IPS-NIHi7 (cell line): ENCODE data around the gene RCSD1.

Experiments
- DNase-seq: peaks from one replicate; pipeline ENCODE4 v3.0.0; 2012; ENCODE audit warnings: mixed read lengths; ENCODE audit errors: extremely low spot score

RCSD1 gene

DNA sequence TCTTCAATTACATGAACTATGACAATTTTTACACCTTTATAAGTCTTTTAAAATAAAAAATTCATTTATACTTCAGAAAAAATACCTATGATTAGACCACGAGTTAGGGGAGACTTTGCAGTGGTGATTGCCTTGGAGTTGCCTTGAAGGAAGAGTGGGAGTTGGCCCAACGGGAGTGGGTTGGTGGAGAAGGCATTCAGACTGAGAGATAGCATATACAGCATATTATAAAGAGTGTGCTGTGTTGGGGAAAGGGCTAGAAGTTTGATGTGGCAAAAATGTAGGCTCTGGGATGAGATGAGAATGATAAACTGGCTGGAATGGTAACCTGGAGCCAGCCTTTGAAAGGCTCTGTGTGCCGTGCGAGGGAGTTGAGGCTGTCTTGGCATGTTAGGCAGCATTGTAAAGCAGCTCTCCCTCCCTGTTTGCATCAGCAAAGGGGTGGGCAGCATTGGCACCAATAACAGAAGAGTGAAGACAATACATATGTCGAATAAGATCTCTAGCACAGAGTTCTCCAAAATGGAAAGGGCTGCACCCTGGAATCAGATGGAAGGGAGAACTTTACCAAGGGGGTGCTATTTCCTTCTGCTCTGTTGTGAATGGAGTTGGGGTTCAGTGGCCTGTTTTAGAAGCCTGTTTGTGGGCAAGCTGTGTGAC is 116.1 kb downstream of the RCSD1 start:
- no peak for DNase-seq

DNA sequence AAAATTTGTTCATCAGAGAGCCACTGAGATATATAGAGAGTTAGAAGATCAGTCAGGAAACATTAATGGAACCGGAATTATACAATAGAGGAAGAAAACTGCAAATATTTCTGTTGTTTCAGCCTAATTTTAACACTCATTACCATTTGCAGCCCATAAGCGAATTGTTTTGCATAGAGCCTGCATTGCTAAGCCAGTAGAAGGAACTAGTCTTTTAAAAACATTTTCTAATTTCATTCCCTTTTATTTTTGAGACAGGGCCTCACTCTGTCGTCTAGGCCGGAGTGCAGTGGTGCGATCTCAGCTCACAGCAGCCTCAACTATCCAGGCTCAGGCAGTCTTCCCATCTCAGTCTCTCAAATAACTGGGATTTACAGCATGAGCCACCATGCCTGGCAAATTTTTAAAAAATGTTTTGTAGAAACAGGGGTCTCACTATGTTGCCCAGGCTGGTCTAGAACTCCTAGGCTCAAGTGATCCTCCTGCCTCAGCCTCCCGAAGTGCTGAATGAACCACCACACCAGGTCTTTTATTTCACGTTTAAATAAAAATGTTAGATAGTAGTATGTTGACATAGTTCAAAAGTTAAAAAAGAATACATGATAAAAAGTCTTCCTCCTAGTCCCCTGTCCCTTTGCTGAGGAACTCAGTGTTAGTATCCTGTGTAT is 117.1 kb downstream of the RCSD1 start:
- no peak for DNase-seq

DNA sequence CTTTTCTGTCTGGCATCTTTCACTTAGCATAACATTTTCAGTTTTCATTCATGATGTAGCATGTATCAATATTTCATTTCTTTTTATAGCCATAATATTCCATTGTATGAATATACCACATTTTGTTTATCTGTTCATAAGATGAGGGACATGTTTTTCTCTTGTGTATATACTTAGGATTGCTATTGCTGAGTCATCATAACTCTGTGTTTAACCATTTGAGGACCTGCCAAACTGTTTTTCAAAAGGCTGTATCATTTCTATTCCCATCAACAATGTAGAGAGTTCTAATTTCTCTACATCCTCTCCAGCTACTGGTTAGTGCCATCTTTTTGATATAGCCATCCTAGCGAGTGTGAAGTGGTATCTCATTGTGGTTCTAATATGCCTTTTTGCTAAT is 118.0 kb downstream of the RCSD1 start:
- no peak for DNase-seq

DNA sequence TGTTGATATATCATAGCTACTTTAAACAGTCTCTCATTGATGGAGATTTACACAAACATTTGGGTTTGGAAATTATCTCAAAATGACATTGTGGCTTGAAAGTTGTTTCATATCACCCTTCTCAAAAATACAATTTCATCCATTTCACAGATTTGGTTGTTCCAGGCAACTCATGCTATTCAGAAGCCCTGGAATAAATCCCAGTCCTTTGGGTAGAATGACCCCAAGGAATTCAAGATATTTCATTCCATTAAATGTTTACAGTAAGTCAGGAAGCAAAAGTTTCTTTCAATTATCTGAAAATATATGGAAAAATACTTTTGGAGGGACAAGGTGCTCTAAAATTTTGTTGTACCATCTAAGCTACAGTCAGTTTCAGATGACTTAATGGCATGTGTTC is 118.9 kb downstream of the RCSD1 start:
- no peak for DNase-seq

DNA sequence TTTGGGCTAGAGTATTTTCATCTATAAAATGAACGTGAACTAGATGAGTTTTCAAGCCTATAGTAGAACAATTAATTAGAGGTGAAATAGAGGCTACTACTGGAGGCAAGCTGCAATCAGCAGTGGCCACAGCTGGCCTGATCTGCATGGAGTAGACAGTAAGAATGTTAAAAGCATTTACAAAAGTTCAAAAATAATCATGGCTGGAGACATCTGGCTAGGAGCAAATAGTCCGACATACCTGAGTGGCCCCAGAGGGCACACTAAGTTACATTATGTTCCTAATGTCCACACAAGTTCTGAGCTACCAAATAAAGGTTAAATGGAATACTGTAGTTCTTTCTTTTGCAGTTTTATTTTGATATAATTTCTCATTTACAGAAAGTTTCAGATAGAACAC is 119.7 kb downstream of the RCSD1 start:
- no peak for DNase-seq

DNA sequence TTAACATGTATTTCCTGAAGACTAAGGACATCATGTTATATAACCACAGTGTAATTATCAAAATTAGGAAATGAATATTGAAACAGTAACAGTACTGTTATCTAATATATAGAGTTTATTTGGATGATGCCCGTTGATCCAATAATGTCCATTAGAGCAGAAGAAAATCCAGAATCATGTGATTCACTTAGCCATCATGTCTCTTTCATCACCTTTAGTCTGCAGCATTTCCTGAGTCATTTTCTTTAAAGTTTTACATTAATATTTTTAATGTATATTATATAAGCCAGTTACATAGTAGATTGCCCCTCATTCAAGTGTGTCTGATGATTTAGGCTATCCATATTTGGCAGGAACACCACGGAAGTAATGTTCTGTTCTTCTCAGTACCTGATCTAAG is 120.6 kb downstream of the RCSD1 start:
- DNase-seq: no peak

DNA sequence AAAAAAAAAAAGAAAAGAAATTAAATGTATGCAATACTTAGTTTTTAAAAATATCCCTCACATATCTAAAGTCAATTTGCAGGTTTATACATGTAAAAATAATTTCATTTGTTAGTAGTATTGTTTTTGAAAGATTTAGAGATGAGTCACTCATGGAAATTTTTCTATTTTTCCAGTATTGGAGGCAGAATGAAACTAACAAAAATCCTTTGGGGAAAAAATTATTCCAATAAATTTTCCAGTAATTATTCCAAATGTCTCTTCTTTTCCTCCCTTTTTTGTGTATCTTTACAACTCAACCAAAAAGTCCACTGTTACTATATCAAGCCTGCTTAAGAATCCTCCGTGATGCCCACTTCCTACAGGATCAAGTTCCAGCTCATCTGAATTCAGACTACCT is 121.6 kb downstream of the RCSD1 start:
- no peak for DNase-seq

DNA sequence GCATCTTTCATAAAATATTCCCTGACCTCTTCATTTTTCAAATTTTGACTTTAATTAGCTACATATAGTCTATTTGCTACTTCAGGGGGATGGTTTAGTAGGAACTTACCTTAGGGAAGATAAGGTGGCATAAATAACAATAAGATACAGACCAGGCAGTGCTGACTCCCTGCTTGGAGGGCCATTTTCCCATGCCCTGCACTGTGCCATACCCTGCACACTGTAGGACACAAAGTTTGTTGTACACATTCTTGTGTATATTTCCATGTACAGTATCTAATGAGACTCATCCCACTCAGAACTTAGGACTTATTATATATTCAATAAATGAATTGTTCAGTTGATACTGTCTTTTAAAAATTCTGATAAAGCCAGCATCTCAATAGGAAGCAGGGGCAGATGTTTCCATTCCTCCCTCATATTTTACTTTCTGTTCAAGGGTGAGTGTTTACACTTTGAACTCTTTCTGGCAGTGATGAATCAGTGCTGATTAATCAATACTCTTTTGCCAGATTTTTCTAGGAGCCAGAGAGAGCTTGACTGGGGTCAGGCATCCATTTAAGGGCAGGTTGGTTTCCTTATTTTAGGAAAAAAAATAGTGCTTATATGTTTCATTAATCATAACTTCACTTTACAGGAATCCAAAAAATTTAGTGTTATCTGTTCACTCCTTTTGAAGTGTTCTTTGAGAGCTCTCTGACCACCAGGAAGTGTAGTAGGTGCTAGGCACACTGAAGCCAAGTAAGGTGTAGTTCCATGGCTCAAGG is 122.4 kb downstream of the RCSD1 start:
- DNase-seq: no peak

DNA sequence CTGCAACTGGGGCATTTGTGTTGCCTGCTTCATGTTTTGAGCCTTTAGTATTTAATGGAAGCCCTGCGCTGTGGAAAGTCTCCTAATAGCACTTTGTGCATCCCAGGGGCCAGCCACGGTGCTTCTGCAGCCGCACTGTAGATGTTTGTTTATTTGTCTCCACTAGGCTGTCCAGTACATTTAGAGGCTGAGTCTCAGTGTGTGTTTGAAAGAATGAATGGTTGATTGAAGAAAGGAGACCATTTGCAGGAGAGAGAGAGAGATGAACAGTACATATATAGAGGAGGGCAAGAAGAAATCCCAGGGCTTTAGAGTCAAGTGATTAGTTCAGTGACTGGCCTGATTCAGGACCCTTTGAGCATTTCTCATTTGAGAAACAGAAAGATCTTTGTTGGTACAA is 125.6 kb downstream of the RCSD1 start:
- DNase-seq: no peak
